ENCODE results near the gene PRPF8.
A peak's percentile ranks its signal among the peaks of the same experiment; 100 is the strongest.

- TF ChIP-seq EZH2 (IDR thresholded peaks at IDR 0.05; ENCODE audit: low read depth, unreplicated experiment) (no peak), ZNF331 (CRISPR knock-in tag; IDR thresholded peaks at IDR 0.05; ENCODE audit: low read depth) (no peak), POLR2AphosphoS5 (IDR thresholded peaks at IDR 0.05; ENCODE audit: low read depth) (no peak), EZH2phosphoT487 (IDR thresholded peaks at IDR 0.05; ENCODE audit: unreplicated experiment) (no peak)
- TF ChIP-seq, protein P1, sequence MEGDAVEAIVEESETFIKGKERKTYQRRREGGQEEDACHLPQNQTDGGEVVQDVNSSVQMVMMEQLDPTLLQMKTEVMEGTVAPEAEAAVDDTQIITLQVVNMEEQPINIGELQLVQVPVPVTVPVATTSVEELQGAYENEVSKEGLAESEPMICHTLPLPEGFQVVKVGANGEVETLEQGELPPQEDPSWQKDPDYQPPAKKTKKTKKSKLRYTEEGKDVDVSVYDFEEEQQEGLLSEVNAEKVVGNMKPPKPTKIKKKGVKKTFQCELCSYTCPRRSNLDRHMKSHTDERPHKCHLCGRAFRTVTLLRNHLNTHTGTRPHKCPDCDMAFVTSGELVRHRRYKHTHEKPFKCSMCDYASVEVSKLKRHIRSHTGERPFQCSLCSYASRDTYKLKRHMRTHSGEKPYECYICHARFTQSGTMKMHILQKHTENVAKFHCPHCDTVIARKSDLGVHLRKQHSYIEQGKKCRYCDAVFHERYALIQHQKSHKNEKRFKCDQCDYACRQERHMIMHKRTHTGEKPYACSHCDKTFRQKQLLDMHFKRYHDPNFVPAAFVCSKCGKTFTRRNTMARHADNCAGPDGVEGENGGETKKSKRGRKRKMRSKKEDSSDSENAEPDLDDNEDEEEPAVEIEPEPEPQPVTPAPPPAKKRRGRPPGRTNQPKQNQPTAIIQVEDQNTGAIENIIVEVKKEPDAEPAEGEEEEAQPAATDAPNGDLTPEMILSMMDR (conservative IDR thresholded peaks at IDR 0.05; ENCODE audit: low read depth in 2 of 2) = peak; percentile 47 to 74
These were observed 36.3 kb downstream of the PRPF8 start for GRCh38 chr17:1648173-1648962.
